K562 (cell line): ENCODE data around the gene PRDM8. TPM values are rescaled to one million over a fixed set of nuclear protein-coding genes. Genes with fewer than 3 reads are reported as not detected.

ENCODE experiments used
- ATF3 ChIP-seq, 2 experiments: fragments of 450-650 bp in 1 of 2; sonication (generic) in 1 of 2; formaldehyde crosslinking in 1 of 2; IDR thresholded peaks in 1 of 2; conservative IDR thresholded peaks in 1 of 2; 2 replicates each; pipeline versions ENCODE4 v1.6.1 to v1.8.1; 2016 to 2023; ENCODE audit warnings: mild to moderate bottlenecking in 2 of 2, moderate library complexity in 2 of 2, inconsistent platforms in 1 of 2, missing genetic modification reagents in 1 of 2
- CHD2 ChIP-seq: IDR thresholded peaks from 2 replicates; pipeline ENCODE4 v1.6.1; 2011; ENCODE audit warnings: low read depth, low read length
- CREB3L1 ChIP-seq: fragments of 450-650 bp; IDR thresholded peaks from 2 replicates; pipeline ENCODE4 v1.6.1; 2014; ENCODE audit warnings: low read depth, mild to moderate bottlenecking, moderate library complexity, borderline replicate concordance
- ETS2 ChIP-seq: IDR thresholded peaks from 2 replicates; pipeline ENCODE4 v1.6.1; 2016; ENCODE audit warnings: borderline replicate concordance, missing genetic modification characterization, mild to moderate bottlenecking, moderate library complexity, missing compliant biosample characterization; ENCODE audit not compliant: poor library complexity, severe bottlenecking
- HDAC2 ChIP-seq: fragments of 450-650 bp; IDR thresholded peaks from 2 replicates; pipeline ENCODE4 v1.6.1; 2016; ENCODE audit warnings: mild to moderate bottlenecking
- HMGXB4 ChIP-seq: sonication (generic); formaldehyde crosslinking; IDR thresholded peaks from 2 replicates; pipeline ENCODE4 v1.8.1; 2023; ENCODE audit warnings: mild to moderate bottlenecking, missing genetic modification reagents
- KDM1A ChIP-seq, 2 experiments: fragments of 450-650 bp; IDR thresholded peaks; 2 replicates each; pipeline ENCODE4 v1.6.1; 2016; ENCODE audit warnings: mild to moderate bottlenecking in 2 of 2
- PHF8 ChIP-seq: fragments of 200-600 bp; sonication (generic); IDR thresholded peaks from 2 replicates; pipeline ENCODE4 v1.6.1; 2012; ENCODE audit warnings: mixed run types, mild to moderate bottlenecking, inconsistent platforms, low read length, moderate library complexity, borderline replicate concordance
- POLR2B ChIP-seq: fragments of 450-650 bp; IDR thresholded peaks from 2 replicates; pipeline ENCODE4 v1.6.1; 2018; ENCODE audit warnings: low read depth; ENCODE audit not compliant: partially characterized antibody
- RBM14 ChIP-seq: fragments of 200-400 bp; formaldehyde crosslinking; IDR thresholded peaks from 2 replicates; pipeline ENCODE4 v1.6.1; 2018; ENCODE audit warnings: low read depth, mild to moderate bottlenecking, low read length, moderate library complexity, borderline replicate concordance; ENCODE audit not compliant: insufficient read depth
- RBM17 ChIP-seq: fragments of 200-400 bp; formaldehyde crosslinking; IDR thresholded peaks from 2 replicates; pipeline ENCODE4 v1.6.1; 2017; ENCODE audit warnings: low read depth, mild to moderate bottlenecking, low read length, borderline replicate concordance
- SMARCC2 ChIP-seq: fragments of 450-650 bp; IDR thresholded peaks from 2 replicates; pipeline ENCODE4 v1.6.1; 2017; ENCODE audit warnings: antibody characterized with exemption, moderate library complexity, mild to moderate bottlenecking, low read depth
- SMC3 ChIP-seq: conservative IDR thresholded peaks from 2 replicates; pipeline ENCODE4 v1.6.1; 2011; ENCODE audit warnings: low read depth, low read length, improper control_type of control experiment; ENCODE audit not compliant: insufficient read depth
- TFAP4 ChIP-seq: sonication (generic); formaldehyde crosslinking; IDR thresholded peaks from 2 replicates; pipeline ENCODE4 v1.8.0; 2022; ENCODE audit warnings: missing genetic modification reagents, mild to moderate bottlenecking, moderate library complexity, borderline replicate concordance
- ZBTB43 ChIP-seq: sonication (generic); formaldehyde crosslinking; IDR thresholded peaks from 2 replicates; pipeline ENCODE4 v1.8.0; 2023; ENCODE audit warnings: mild to moderate bottlenecking, missing genetic modification reagents
- ZBTB7A ChIP-seq: IDR thresholded peaks from 2 replicates; pipeline ENCODE4 v1.6.1; 2011; ENCODE audit warnings: low read depth, mild to moderate bottlenecking, low read length, moderate library complexity, borderline replicate concordance; ENCODE audit not compliant: control insufficient read depth
- ZBTB8A ChIP-seq: fragments of 450-650 bp; IDR thresholded peaks from 2 replicates; pipeline ENCODE4 v1.6.1; 2018; ENCODE audit warnings: mild to moderate bottlenecking, moderate library complexity; ENCODE audit not compliant: partially characterized antibody
- ZNF140 ChIP-seq: fragments of 250-450 bp; sonication (Bioruptor Pico); IDR thresholded peaks from 2 replicates; pipeline ENCODE4 v1.8.0; 2021; ENCODE audit warnings: moderate library complexity, mild to moderate bottlenecking, inconsistent platforms
- ZNF444 ChIP-seq: fragments of 250-450 bp; sonication (Bioruptor Pico); IDR thresholded peaks from 2 replicates; pipeline ENCODE4 v1.4.0; 2020; ENCODE audit warnings: mild to moderate bottlenecking, moderate library complexity
- ZNF584 ChIP-seq: fragments of 200-800 bp; sonication (Bioruptor generic); IDR thresholded peaks from 2 replicates; pipeline ENCODE4 v1.6.1; 2016; ENCODE audit warnings: low read depth, mild to moderate bottlenecking, missing genetic modification characterization, missing compliant biosample characterization
- ZNF589 ChIP-seq: fragments of 200-800 bp; sonication (Bioruptor generic); IDR thresholded peaks from 2 replicates; pipeline ENCODE4 v1.6.1; 2016; ENCODE audit warnings: low read depth, missing genetic modification characterization, missing compliant biosample characterization
- polyA plus RNA-seq, 8 experiments: library from polyadenylated mRNA; depleted of rRNA in 4 of 8; stranded (reverse) in 5 of 8; unstranded in 3 of 8; fragments of >200 nt; fragmentation: Nextera tagmentation in 2 of 8; fragmentation: Illumina TruSeq in 1 of 8; extraction: Ambion mirVana in 2 of 8; extraction: Trizol in 1 of 8; gene quantifications; 2 replicates each; pipeline versions ENCODE4 v1.2.1 to v1.2.3, GENCODE V29; 2011 to 2014; ENCODE audit warnings: inconsistent platforms in 1 of 8, missing spikeins in 1 of 8
- total RNA-seq, 7 experiments: library from RNA; depleted of rRNA in 6 of 7; stranded (reverse); fragments of >200 nt in 6 of 7; fragmentation: Illumina TruSeq in 2 of 7; extraction: Trizol in 2 of 7; gene quantifications; 2 replicates each; pipeline versions ENCODE4 v1.2.1 to v1.2.3, GENCODE V29; 2011 to 2021; ENCODE audit warnings: low replicate concordance in 1 of 7

The PRDM8 gene
- total and polyA plus RNA-seq, 9 of the 15 experiments (the other 6 are each of a cell fraction or from before 2014, with no cell fraction given): 0.40 TPM; not detected in 8

- TF ChIP-seq CHD2 (no peak), HMGXB4 (no peak), SMARCC2 (peak; percentile 87), RBM17 (no peak), ZBTB8A (no peak), ZNF140 (CRISPR knock-in tag) (no peak), ETS2 (tag) (no peak), ZNF584 (no peak), KDM1A (IDR thresholded peaks at IDR 0.05) (peak; percentile 95 to 97), CREB3L1 (no peak), TFAP4 (CRISPR knock-in tag) (peak; percentile 38; the same call in 1 of the 2 replicates), ZBTB43 (no peak), PHF8 (no peak), ZNF444 (CRISPR knock-in tag) (no peak), RBM14 (no peak), ZBTB7A (no peak), ATF3 (IDR thresholded peaks at IDR 0.05) (peak; percentile 45; the same call in 1 of the 2 replicates), ATF3 (CRISPR knock-in tag; conservative IDR thresholded peaks at IDR 0.05) (0 out of 2 replicates have a peak, but pooled peaks have one; percentile 39), HDAC2 (peak; percentile 91), SMC3 (no peak), ZNF589 (CRISPR knock-in tag) (peak; percentile 63; the same call in 1 of the 2 replicates), POLR2B (no peak)
These were observed 17.6 kb upstream of the PRDM8 start (continued) for GRCh38 chr4:80179637-80180161.
